Right atrium auricular region (tissue), 2 donors: Measurements from ENCODE around the gene TRIM29. TPM values are rescaled to one million over a fixed set of nuclear protein-coding genes. Genes with fewer than 3 reads are reported as not detected.
"Not testable (repeated sequence)": the region's sequence is repeated elsewhere in the genome, so short reads cannot be mapped to it uniquely, and the experiment has no call there.

Experiments used
- DNase-seq: peaks from one replicate; pipeline ENCODE4 v3.0.0-alpha.2; 2019; ENCODE audit warnings: low spot score
- H3K27ac ChIP-seq, 2 donors: fragments of 200-600 bp; sonication (generic); 1 replicate in 1 of 2; 2 replicates in 1 of 2; pipeline ENCODE4 v1.5.1; 2016 to 2019
- H3K27me3 ChIP-seq, 2 donors: fragments of 200-600 bp; sonication (generic); one replicate each; pipeline versions ENCODE4 v1.5.1 to v1.6.0; 2017 to 2019
- H3K36me3 ChIP-seq: fragments of 200-600 bp; sonication (generic); one replicate; pipeline ENCODE4 v1.5.1; 2016
- H3K4me1 ChIP-seq, 2 donors: fragments of 200-600 bp; sonication (generic); one replicate each; pipeline versions ENCODE4 v1.5.1 to v1.6.0; 2017 to 2019
- H3K4me3 ChIP-seq, 2 donors: fragments of 200-600 bp; sonication (generic); 1 replicate in 1 of 2; 2 replicates in 1 of 2; pipeline ENCODE4 v1.5.1; 2017 to 2019; ENCODE audit warnings: mild to moderate bottlenecking in 1 of 2, moderate library complexity in 1 of 2
- H3K9me3 ChIP-seq, 2 donors: fragments of 200-600 bp; sonication (generic); one replicate each; pipeline ENCODE4 v1.5.1; 2019
- total RNA-seq, 2 donors: library from RNA; depleted of rRNA; stranded (reverse); fragments of >200 nt; gene quantifications; one replicate each; pipeline ENCODE4 v1.1.0, GENCODE V29; 2016
- TF ChIP-seq, protein P1 (sequence below), 2 donors: fragments of 200-600 bp; sonication (generic); IDR thresholded peaks; one replicate each; pipeline ENCODE4 v1.5.1; 2019; ENCODE audit warnings: antibody characterized with exemption in 2 of 2

TRIM29 gene
- total RNA-seq, 2 donors from 2014 or later: 0.85 to 2.7 TPM

DNA sequence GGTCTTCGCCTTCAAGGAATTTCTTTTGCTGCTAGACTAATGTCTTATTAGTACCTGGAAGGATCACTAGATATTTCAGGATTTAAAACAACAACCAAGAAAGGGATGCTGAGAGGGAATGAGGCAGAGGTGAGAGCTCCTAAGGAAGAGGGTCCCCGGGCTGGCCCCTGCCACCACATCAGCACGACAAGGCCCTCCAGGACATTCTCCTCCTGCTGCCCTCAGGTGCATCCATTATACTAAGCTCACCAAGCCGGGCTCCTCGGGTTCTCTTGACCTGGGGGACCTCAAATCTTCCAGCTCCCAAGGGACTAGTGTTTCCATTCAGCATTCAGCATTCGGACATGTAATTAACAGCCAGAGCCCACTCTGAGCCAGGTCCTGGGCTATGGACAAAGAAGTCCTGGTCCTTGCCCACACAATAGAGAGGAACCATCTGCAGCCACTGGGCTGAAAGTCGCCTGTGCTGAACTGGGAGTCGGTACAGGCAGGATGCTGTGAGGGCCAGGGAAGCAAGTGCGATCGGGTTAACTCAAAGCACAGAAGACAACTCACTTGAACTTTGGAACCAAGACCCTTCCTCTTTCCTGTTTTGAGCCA lies 43.6 kb upstream of the TRIM29 start:
- Histone ChIP-seq H3K27me3 (no peaks in the 10 kb centered on the region), H3K27ac (peak overlapping the region in 1 of 2 donors; percentile 50), H3K4me1 (peaks cover 0 to 56% of the 10 kb centered on the region in 2 donors), H3K36me3 (no peaks in the 10 kb centered on the region), H3K9me3 (no peaks in the 10 kb centered on the region), H3K4me3 (no peak overlapping the region)
- TF ChIP-seq, protein P1, sequence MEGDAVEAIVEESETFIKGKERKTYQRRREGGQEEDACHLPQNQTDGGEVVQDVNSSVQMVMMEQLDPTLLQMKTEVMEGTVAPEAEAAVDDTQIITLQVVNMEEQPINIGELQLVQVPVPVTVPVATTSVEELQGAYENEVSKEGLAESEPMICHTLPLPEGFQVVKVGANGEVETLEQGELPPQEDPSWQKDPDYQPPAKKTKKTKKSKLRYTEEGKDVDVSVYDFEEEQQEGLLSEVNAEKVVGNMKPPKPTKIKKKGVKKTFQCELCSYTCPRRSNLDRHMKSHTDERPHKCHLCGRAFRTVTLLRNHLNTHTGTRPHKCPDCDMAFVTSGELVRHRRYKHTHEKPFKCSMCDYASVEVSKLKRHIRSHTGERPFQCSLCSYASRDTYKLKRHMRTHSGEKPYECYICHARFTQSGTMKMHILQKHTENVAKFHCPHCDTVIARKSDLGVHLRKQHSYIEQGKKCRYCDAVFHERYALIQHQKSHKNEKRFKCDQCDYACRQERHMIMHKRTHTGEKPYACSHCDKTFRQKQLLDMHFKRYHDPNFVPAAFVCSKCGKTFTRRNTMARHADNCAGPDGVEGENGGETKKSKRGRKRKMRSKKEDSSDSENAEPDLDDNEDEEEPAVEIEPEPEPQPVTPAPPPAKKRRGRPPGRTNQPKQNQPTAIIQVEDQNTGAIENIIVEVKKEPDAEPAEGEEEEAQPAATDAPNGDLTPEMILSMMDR (IDR thresholded peaks at IDR 0.05): no peak
- peak; percentile 54 for DNase-seq

DNA sequence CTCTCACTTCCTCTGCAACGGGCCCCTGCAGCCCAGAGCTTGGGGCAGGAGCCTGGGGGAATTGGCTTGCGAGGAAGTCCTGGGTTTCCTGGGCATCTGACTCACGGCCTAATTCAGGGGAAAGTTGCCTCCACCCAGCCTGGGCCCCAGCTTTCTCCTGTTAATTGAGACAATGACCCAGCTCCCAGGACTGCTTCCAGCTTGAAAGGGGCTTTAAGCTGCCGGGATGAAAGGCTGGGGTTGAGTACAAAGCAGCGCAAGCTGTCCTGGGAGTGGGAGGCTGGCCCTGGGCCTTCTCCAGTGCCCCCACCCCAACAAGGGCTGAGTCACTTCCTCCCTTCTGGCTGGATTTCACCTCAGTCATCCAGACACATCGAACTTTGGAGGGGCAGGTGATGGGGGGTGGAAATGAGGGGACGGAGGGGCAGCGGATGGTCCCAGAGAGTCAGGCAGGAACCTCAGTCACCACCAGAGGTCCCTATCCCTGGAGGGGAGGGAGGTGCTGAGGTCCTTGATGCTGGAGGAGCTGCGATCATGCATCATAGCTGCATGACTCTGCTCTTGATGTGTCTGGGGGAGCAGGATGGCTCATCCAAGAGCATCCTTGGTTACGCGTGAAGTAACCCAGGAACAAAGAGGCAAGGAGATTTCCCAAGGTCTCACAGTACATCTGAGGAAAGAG lies 42.8 kb upstream of the TRIM29 start:
- DNase-seq: peak; percentile 65
- TF ChIP-seq, protein P1 (IDR thresholded peaks at IDR 0.05): no peak
- H3K4me1 ChIP-seq: peaks cover 0 to 49% of the 10 kb centered on the region in 2 donors

GRCh38 chr11:120180063-120180462 lies 42.1 kb upstream of the TRIM29 start:
- not testable (repeated sequence) for H3K4me3 ChIP-seq, H3K9me3 ChIP-seq, H3K36me3 ChIP-seq, H3K27me3 ChIP-seq
- Histone ChIP-seq H3K27ac (peak overlapping the region; percentile 46 to 50), H3K4me1 (peaks cover 0 to 44% of the 10 kb centered on the region in 2 donors)
- peak; percentile 54 for DNase-seq

More for the DNA sequence above, 42.8 kb upstream of the TRIM29 start:
- no peaks in the 10 kb centered on the region for H3K36me3 ChIP-seq
- H3K4me3 ChIP-seq: no peak overlapping the region
- peak overlapping the region; percentile 46 to 50 for H3K27ac ChIP-seq
- no peaks in the 10 kb centered on the region for H3K9me3 ChIP-seq
- H3K27me3 ChIP-seq: no peaks in the 10 kb centered on the region

DNA sequence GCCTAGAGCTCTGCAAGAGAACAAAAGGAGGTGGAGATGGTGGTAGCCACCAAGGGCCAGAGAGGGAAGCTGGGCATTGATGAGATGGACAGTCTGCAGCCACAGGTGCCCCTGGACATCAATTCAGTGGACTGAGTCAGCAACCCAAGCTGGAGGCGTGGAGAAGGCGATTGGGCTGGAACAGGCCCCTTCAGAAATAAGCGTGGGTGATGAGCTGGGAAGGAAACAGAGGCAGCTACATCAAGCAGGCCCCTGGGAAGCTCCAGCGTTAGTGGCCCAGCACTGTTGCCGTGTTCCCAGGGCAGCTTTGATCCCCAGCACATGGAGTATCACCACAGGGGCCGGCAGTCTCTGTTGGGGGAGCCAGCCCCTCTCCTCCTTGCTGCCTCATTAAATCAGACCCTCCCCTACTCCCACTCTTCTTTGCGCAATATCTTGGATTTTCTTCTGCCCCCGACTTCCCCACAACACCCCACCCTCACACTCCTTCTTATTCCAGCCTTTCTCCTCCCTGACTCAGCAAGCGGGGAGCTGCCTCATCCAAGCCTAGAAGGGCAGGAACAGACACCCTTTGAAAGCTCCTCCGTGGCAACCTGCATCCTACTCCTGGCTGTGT lies 41.3 kb upstream of the TRIM29 start:
- Histone ChIP-seq H3K36me3 (no peaks in the 10 kb centered on the region), H3K27me3 (no peaks in the 10 kb centered on the region), H3K27ac (peak overlapping the region in 1 of 2 donors; percentile 47), H3K4me1 (peaks cover 0 to 43% of the 10 kb centered on the region in 2 donors), H3K4me3 (no peak overlapping the region), H3K9me3 (no peaks in the 10 kb centered on the region)
- TF ChIP-seq, protein P1 (IDR thresholded peaks at IDR 0.05): no peak
- DNase-seq: peak; percentile 59

DNA sequence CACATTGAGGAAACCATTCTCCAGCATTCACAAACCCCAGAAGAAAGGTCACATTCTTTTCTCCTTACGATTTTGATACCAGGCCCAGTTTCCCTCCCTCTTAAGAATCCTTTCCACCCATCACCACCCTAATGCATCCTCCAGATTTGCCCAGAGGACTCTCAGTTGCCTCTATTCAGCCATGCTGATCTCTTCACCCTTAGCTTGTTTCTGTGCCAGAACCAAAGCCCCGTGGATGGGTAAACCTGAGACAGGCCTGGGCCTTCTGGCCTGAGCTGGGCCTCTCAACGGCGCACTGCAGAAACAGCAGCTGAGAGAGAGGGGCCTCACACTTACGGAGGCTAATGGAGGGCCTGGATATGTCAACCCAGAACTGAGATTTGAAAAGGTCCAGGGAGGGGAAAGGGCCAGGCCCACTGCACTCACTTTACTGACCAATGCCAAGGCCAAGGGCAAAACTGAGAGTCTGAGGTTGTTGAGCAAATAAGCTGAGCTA lies 40.7 kb upstream of the TRIM29 start:
- Histone ChIP-seq H3K27ac (peak overlapping the region in 1 of 2 donors; percentile 47), H3K9me3 (no peaks in the 10 kb centered on the region), H3K27me3 (no peaks in the 10 kb centered on the region), H3K4me3 (no peak overlapping the region), H3K4me1 (peaks cover 0 to 38% of the 10 kb centered on the region in 2 donors), H3K36me3 (no peaks in the 10 kb centered on the region)
- TF ChIP-seq, protein P1 (IDR thresholded peaks at IDR 0.05): no peak
- DNase-seq: peak; percentile 56

DNA sequence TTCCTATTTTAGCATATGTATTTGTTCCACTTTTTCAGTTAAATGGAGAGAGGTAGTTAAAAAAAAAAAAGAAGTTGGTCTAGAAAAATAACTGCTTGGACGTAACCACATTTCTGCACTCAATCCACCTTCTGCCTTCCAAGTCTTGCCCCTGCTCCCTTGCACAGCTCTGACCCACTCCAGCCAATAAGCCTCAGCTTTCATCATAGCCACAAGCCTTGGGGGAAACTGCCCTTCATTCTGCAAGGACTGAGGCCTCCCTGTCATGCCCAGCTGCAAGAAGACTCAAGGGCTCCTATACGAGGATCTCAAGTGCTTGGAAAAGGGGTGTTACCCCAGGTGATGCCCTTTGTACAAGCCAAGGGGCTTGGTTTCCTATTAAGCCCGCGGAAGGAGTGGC lies 37.0 kb upstream of the TRIM29 start:
- no peak overlapping the region for H3K4me3 ChIP-seq
- TF ChIP-seq, protein P1 (IDR thresholded peaks at IDR 0.05): no peak

More for the DNA sequence above, 37.0 kb upstream of the TRIM29 start:
- Histone ChIP-seq H3K9me3 (no peaks in the 10 kb centered on the region), H3K27ac (no peak overlapping the region), H3K27me3 (peaks cover 0 to 4% of the 10 kb centered on the region in 2 donors), H3K4me1 (peaks cover 0 to 21% of the 10 kb centered on the region in 2 donors), H3K36me3 (no peaks in the 10 kb centered on the region)
- DNase-seq: peak; percentile 42
